Body of pancreas (tissue), 4 donors: ENCODE measurements around the gene HOXD1. TPM values are rescaled to one million over a fixed set of nuclear protein-coding genes. Genes with fewer than 3 reads are reported as not detected.

Experiments used
- ATAC-seq: fragments of 150-250 bp; one replicate; pipeline ENCODE4 v1.9.1; 2016
- DNase-seq, 4 donors: peaks; one replicate each; pipeline ENCODE4 v3.0.0-alpha.2; 2019
- H3K27ac ChIP-seq, 4 donors: fragments of 200-600 bp; sonication (generic); 1 replicate in 3 of 4; 2 replicates in 1 of 4; pipeline versions ENCODE4 v1.5.1 to v1.6.1; 2016 to 2019; ENCODE audit warnings: mild to moderate bottlenecking in 1 of 4, mixed read lengths in 1 of 4, moderate library complexity in 1 of 4
- H3K27me3 ChIP-seq, 2 donors: fragments of 200-600 bp; sonication (generic); one replicate each; pipeline ENCODE4 v1.6.0; 2016; ENCODE audit warnings: mild to moderate bottlenecking in 1 of 2
- H3K36me3 ChIP-seq, 2 donors: fragments of 200-600 bp; sonication (generic); replicated peaks in 1 of 2; 2 replicates each; pipeline ENCODE4 v1.5.1; 2016; ENCODE audit warnings: low read depth in 2 of 2; ENCODE audit not compliant: insufficient read depth in 1 of 2
- H3K4me1 ChIP-seq: fragments of 200-600 bp; sonication (generic); one replicate; pipeline ENCODE4 v1.6.0; 2016
- H3K4me3 ChIP-seq, 2 donors: fragments of 200-600 bp; sonication (generic); 1 replicate in 1 of 2; 2 replicates in 1 of 2; pipeline ENCODE4 v1.5.1; 2016 to 2019
- H3K9me3 ChIP-seq, 3 donors: fragments of 200-600 bp; sonication (generic); 1 replicate in 2 of 3; 2 replicates in 1 of 3; pipeline ENCODE4 v1.5.1; 2016
- POLR2A ChIP-seq, 3 donors: fragments of 450-650 bp; IDR thresholded peaks; one replicate each; pipeline ENCODE4 v1.6.1; 2016; ENCODE audit warnings: antibody characterized with exemption in 3 of 3, mild to moderate bottlenecking in 2 of 3
- WGBS, 2 donors: methylation state at CpG; one replicate each; pipeline ENCODE4 v1.1.5; 2017; 5-methylcytosine and 5-hydroxymethylcytosine counted together
- intact Hi-C: fragments of 100-400 bp; cut with DNase I; formaldehyde crosslinking; loops from one replicate; pipeline ENCODE4 v1.15.1; 2023
- total RNA-seq, 2 donors: library from RNA; depleted of rRNA; stranded (reverse); fragments of >200 nt; gene quantifications; one replicate each; pipeline ENCODE4 v1.1.0, GENCODE V29; 2016
- TF ChIP-seq, protein P1 (sequence below), 7 experiments: fragments of 450-650 bp in 4 of 7; fragments of 200-600 bp in 3 of 7; sonication (generic) in 3 of 7; IDR thresholded peaks; one replicate each; pipeline ENCODE4 v1.5.1; 2016 to 2019; ENCODE audit warnings: antibody characterized with exemption in 7 of 7

Gene HOXD1
- total RNA-seq, 2 donors from 2014 or later = 0.26 TPM; not detected in 1

DNA sequence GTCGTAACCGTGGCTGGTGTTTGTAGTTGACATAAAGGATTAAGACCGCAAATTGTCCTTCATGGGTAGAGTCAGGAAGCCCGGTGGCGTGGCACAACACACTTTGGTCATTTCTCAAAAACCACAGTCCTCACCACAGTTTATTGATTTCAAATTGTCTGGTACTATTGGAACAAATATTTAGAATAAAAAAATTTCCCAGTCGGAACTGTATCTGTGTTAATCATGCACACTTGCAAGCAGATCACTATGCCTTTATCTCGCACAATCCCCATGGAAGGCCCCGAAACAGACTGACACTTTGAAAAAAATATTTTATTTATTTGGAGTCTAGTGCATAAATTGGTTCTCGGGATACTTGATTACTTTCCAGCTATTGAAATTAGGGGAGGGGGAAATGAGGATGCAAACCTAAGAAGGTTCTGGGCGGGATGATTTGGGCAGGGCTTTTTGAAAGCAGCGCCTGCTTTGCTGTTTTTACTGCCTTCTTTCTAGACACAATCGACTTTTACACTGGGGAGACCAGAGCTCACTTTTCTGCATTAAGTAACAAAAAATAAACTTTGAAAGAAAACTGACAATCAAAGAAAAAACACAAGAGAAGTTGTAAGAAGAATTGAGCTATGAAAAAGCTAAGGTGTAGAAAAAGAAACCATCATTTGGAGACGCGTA, 15.4 kb upstream of the HOXD1 start:
- no peak for TF ChIP-seq POLR2A (IDR thresholded peaks at IDR 0.05)
- 20 to 24% methylated on average over 14 of the region's 14 CpGs for WGBS, 2 donors
- no peak for DNase-seq
- Histone ChIP-seq H3K4me1 (peaks cover 21% of the 10 kb centered on the region), H3K9me3 (no peaks in the 10 kb centered on the region), H3K27ac (no peak overlapping the region), H3K27me3 (peaks cover 0 to 39% of the 10 kb centered on the region in 2 donors), H3K4me3 (no peak overlapping the region), H3K36me3 (no peaks in the 10 kb centered on the region)
- intact Hi-C loops = no loop called here
- ATAC-seq = no peak

DNA sequence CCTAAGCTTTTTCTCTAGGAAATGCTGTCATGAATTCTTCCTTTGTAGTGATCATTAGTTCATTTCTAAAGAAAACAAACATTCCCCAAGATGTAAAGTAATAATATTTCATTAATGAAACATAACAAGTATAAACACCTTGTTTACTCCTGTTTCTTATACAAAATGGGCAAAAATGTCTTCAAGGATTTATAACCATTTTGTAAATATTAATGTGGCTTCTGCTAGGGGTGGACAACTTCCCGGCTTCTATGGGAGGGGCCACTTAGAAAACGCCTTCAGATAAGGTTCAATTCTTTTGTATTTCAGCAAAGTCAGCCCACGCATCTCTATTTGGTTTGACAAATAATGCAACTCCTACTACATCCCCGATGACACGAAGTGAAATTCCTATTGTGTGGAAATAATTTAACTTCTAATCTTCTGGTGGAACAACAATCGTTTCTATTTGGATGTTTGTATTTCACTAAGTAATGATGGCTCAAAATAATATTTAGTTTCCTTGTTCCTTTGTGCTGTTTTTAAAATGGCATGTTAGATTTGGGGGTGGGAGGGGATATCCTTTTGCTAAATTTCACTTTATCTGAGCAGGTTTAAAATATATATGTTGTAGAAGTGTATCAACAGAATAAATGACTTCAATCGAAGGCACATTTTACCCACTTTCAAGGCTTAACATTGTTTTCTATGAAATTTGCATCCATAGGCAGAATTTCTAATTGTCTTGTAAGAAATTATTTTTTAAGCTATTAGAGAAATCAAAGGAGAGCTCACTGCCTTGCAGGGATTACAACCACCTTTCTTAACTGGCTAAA, 14.7 kb upstream of the HOXD1 start:
- peaks cover 28% of the 10 kb centered on the region for H3K4me1 ChIP-seq
- no peaks in the 10 kb centered on the region for H3K9me3 ChIP-seq
- intact Hi-C loops = no loop called here
- ATAC-seq (no peak), DNase-seq (no peak)
- no peak overlapping the region for H3K4me3 ChIP-seq
- H3K27ac ChIP-seq = no peak overlapping the region
- H3K27me3 ChIP-seq = peaks cover 0 to 45% of the 10 kb centered on the region in 2 donors
- WGBS, 2 donors = 8 to 13% methylated on average over 7 of the region's 7 CpGs
- no peaks in the 10 kb centered on the region for H3K36me3 ChIP-seq
- TF ChIP-seq, protein P1, sequence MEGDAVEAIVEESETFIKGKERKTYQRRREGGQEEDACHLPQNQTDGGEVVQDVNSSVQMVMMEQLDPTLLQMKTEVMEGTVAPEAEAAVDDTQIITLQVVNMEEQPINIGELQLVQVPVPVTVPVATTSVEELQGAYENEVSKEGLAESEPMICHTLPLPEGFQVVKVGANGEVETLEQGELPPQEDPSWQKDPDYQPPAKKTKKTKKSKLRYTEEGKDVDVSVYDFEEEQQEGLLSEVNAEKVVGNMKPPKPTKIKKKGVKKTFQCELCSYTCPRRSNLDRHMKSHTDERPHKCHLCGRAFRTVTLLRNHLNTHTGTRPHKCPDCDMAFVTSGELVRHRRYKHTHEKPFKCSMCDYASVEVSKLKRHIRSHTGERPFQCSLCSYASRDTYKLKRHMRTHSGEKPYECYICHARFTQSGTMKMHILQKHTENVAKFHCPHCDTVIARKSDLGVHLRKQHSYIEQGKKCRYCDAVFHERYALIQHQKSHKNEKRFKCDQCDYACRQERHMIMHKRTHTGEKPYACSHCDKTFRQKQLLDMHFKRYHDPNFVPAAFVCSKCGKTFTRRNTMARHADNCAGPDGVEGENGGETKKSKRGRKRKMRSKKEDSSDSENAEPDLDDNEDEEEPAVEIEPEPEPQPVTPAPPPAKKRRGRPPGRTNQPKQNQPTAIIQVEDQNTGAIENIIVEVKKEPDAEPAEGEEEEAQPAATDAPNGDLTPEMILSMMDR (IDR thresholded peaks at IDR 0.05) = no peak
- TF ChIP-seq POLR2A (IDR thresholded peaks at IDR 0.05) = no peak

DNA sequence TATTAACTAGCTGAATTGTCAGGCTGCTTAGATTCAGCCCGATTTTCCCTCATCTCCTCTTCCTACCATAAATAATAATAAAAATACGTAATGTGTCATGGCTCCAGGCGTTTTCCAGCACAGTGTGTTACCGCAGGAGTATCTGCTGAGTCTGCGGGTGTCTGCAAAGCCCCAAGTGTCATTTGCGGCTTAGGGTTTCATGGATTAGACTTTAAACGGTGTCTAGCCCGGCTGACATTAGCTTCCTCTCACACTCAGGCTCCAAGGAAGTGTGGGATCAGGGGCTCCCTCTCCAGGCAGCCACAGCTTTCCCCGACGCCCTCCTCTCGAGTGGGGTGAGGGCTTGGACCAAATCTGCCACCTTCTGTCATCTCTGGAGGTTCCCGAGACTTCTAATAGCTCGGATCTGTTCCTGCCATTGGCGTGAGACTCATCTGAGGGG, 14.1 kb upstream of the HOXD1 start:
- H3K9me3 ChIP-seq = no peaks in the 10 kb centered on the region
- TF ChIP-seq, protein P1 (IDR thresholded peaks at IDR 0.05) = no peak
- no peak for TF ChIP-seq POLR2A (IDR thresholded peaks at IDR 0.05)
- no peaks in the 10 kb centered on the region for H3K36me3 ChIP-seq
- H3K4me3 ChIP-seq = no peak overlapping the region
- intact Hi-C loops = no loop called here
- ATAC-seq = no peak
- no peak for DNase-seq
- H3K27me3 ChIP-seq = peaks cover 0 to 49% of the 10 kb centered on the region in 2 donors
- WGBS, 2 donors = 3 to 5% methylated on average over 9 to 14 of the region's 14 CpGs
- H3K27ac ChIP-seq = no peak overlapping the region
- peaks cover 28% of the 10 kb centered on the region for H3K4me1 ChIP-seq

DNA sequence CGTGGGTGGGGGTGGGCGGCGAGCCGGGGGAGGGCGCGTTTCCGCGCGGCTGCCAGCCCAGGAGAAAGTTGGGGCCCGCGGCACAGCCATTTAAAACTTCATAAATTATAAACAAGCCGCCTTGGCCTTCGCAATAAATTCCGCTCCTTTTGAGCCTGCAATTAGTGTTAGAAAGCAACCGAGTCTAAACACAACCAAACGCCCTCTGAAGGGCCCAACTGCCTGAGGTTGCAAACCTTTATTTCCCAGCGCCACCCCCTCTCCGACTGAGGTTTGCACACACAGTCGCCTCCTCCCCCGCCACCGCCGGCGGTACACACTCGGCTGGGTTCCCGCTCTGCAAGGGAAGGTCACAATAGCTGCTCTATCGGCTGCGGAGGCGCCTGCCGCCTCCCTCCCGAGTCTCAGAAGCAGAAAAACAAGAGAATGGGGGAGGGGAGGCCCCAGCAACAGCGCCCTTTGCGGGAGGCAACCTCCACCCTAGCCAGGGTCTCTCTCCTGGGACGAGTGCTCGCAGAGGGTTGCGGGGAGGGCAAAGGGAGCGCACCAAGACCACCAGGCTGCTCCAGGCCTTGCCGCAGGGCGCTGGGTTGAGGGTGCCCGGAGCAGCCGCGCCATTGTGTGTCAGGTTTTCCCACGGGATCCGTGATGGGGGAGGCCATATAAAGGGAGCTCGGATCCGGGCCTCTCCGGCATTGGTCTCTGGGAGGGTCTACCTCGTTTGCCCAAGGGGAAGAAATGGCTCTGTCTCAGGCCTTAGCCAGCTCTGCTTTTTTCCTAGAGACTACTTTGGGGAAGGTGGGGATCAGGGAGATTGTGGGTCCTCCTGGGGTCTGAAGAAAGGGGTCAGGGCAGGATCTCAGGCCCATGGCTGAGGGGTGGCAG, 13.4 kb upstream of the HOXD1 start:
- no peak overlapping the region for H3K27ac ChIP-seq
- DNase-seq = no peak
- ATAC-seq = no peak
- WGBS, 2 donors = 12 to 15% methylated on average over 17 to 47 of the region's 47 CpGs
- H3K4me1 ChIP-seq = peaks cover 28% of the 10 kb centered on the region
- H3K27me3 ChIP-seq = peaks cover 0 to 49% of the 10 kb centered on the region in 2 donors
- H3K9me3 ChIP-seq = no peaks in the 10 kb centered on the region
- intact Hi-C loops = no loop called here
- H3K4me3 ChIP-seq = no peak overlapping the region
- H3K36me3 ChIP-seq = no peaks in the 10 kb centered on the region
- TF ChIP-seq, protein P1 (IDR thresholded peaks at IDR 0.05) = no peak
- TF ChIP-seq POLR2A (IDR thresholded peaks at IDR 0.05) = no peak
